GM19043 (cell line): ENCODE data around the gene SORL1.

Experiments
- ATAC-seq: cut with Tn5 transposase; IDR thresholded peaks from one replicate; pipeline ENCODE4 v1.9.1; 2021; ENCODE audit warnings: low read depth; ENCODE audit not compliant: unreplicated experiment

SORL1 gene

DNA sequence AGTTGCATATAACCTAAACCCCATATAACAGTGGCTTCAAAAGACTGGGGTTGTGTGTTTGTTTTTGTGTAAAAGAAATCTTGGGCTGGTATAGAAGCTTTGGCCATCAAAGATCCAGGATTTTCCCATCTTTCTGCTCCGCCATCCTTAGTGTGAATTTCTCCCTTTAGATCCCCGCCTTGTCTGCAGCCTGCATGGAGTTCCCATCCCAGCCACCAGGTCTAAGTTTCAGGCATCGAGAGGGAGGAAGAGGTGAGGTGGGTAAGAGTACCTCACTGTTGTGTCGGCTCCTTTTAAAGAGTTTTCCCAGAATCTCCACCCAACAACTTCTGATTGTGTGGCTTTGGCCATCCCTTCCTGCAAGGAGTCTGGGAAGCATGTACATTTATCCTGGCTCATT is 196.2 kb downstream of the SORL1 start:
- ATAC-seq = no peak

- ATAC-seq = no peak
Observed at GRCh38 chr11:121649798-121650197, 197.7 kb downstream of the SORL1 start.

DNA sequence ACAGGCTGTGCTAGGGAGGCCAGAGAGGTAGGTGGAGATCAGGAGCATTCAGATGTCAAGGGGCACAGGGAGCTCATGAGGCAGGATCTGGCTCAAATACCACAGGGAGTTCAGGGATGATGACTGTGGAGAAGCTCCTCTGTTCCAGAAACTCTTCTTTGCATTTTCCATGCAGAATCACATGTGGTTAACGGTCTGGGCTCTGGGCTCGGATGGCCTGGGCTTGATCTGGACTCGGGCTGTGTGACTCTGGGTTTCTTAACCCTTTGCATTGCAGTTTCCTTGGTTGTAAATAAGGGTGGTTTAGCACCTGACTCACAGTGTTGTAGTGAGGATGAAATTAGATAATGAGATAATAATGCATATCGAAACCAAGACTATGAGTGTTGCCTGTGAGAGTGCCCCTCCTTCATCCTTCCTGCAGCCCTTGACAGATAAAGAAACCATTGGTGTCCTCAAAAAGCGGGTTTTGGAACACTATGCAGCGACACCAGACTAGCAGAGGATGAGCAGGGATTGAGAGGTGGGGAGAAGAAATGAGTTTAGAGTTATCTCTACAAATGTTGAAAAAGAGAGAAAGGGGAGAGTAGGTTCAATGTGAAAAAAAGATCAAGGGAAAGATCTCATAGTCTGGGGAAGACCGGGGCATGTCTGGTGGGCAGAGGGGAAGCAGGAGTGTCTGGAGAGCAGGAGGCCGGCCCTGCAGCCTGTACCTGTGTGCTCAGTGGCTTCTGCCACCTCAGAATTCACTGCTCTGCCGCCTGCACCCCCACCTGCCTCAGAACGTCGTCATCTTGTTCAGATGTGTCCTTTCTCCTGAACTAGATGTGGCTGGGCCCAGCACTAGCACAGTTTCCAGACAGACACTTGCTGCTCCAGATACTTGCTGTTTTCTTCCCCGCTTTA is 198.5 kb downstream of the SORL1 start:
- ATAC-seq = no peak

DNA sequence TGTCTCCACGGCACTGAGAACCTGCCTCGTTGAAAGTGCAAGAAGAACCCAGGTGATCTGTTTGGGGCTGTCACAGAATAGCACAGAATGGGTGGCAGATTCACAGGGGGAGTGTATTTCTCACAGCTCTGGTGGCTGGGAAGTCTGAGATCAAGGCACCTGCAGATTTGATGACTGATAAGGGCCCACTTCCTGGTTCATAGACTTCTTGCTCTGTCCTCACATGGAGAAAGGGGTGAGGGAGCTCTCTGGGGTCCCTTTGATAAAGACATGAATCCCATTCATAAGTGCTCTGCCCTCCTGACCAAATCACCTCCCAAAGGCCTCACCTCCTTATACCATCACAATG is 199.1 kb downstream of the SORL1 start:
- no peak for ATAC-seq

GRCh38 chr11:121652971-121653370 is 200.9 kb downstream of the SORL1 start:
- no peak for ATAC-seq

DNA sequence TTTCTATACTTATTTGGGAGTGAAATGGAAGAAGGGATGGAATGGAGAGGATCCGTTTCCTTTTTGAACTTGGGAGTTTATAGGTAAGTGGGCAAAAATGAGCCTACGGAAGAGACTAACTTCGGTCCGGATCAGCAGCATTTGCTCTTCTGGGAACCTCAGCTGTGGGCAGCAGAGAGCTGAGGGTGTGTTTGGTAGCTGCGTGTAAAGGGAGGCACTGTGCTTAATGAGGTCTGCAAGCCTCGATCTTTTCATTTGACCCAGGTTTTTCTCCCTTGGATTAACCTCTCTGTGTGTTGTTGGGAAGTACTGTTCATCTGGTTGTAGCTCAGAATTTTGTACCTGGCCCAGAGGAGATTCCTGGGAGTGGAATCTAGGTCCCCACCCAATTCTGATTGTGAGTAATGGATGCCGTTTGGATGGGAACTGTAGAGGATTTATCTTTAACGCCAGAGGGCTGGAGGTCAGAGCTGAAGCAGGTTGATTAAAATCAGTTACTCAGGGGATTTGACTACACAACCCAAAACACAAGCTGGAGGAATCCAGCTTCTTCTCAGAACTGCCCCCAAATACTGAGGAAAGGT is 202.2 kb downstream of the SORL1 start:
- no peak for ATAC-seq

GRCh38 chr11:121654843-121655536 is 202.9 kb downstream of the SORL1 start:
- ATAC-seq = no peak

DNA sequence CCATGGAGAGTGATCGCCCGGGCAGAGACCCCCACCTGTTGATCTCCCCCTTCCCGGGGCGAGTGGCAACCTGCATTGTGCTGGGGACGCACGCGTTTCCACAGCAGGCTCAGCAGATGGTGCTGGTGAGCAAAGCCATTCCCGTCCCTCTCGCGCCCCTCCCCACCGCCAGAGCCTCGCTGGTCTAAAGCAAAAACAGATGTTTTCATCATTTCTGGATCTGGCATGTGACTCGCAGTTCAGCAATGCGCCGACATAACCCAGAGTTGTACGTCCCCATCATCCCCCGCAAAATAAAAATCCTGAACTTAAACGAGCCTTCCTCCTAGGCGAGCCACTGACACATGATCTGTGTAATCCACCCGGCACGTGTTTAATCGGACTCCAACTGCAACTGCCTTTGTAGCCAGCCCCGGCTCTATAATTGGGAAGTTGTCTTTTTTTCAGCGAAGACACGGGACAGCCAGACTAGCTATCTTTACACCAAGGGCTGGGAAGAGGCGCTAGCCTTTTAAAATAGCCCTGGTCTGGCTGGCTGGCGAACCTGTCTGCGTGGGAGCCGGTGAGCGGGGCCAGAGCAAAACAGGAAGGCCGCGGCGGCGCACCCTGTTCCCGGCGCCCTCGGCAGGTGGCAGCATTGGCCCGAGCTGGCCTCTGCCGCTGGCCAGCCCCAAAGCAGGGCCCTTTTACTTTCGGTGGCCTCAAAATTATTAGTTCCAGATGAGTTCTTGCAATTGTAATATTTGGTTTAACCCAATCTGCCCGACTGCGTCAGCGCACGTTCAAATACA is 203.6 kb downstream of the SORL1 start:
- peak; percentile 84 for ATAC-seq

DNA sequence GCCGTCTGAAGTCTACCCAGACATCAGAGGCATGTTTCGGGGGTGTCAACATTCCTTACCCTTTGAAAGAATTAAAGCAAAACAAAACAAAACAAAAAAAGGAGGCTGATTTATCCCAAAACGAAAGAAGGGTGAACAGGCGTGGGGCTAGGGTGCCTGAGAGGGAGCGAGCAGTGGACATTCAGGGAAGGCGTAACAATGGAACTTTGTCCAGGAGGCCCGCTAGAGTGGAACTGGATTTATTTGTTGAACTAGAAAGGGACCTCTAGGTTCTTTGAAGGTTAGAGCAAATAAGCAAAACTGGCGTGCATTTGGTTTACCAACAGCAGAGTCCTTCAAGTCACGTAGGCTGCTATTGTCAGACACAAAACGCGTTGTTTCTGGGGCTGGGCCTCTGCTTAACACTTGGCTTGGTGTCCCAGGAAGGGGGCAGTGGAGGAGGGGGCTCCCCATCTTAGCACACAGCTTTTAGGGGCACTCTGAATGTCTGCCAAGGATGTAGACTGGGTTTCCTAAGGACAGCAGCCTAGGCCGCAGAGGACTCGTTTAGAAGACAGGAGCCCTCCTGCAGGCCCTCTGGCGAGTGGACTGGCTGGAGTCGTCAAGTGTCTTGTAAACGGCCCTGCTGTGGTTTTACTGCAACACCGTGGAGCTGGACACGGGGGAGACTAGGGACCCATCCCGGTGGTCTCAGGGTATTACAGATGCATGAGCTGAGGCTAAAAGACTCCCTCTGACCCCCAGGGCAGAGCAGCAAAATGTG is 204.4 kb downstream of the SORL1 start:
- no peak for ATAC-seq

GRCh38 chr11:121657146-121657545 is 205.0 kb downstream of the SORL1 start:
- ATAC-seq = no peak

DNA sequence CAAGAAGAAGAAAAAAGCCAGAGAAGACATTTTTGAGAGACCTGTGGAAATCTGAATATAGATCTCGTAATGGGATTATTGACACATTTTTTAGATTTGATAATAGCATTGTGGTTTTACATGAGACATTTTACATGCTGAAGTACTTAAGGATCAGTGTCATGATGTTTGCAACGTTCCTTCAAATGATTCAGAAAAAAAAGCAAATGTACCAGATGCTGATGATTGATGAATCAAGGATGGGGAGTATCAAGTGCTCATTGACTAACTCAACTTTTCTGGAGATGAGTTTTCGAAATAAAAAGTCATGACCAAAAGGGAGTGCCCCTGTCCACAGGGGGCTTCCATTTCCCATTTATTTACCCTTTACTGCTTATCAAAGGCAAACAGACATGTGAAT is 207.7 kb downstream of the SORL1 start:
- ATAC-seq = no peak

DNA sequence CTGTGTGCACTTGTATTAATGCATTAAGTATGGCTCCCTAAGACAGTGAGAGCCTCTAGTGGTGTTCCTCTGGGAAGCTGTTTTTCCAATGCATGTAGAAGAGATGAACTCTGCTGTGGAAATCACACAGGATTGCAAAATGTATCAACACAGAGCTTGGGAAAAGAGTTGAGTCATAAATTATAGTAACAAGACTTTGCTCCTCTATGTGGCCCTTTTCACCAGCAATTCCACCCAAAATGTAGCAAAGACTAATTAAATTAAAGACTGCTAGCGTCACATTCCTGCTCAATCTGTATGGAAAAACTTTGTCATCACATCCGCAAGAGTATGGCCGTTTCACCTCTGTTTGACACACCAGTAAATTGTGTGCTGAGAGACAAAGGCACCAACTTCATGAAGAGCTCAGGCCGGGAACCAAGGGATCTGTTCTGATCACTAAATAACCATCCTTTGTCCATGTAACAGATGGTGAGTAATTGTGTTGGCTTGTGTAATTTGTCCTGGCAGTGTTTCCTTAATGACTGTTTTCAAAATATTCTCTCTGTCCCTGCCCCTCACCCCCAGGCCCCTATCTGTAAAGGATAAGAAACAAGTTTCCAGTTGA is 209.9 kb downstream of the SORL1 start:
- ATAC-seq = no peak

DNA sequence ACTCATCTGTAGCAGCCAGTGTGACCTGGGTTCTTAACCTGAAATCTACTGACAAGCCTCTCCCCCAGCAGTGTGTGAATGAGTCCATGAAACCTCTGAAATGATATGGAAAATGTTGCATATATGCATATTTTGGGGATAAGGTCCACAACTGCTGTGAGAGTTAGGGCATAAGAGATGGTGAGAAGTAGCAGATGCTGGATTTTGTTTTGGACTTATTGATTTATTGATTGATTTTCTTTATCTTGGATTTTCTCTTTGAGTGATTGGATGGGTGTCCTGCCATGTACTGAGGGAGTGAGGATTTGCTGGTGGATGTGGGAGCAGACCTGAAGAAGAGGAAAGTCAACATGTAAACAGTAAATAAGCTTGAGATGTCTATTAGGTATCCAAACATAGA is 212.0 kb downstream of the SORL1 start:
- ATAC-seq = no peak

DNA sequence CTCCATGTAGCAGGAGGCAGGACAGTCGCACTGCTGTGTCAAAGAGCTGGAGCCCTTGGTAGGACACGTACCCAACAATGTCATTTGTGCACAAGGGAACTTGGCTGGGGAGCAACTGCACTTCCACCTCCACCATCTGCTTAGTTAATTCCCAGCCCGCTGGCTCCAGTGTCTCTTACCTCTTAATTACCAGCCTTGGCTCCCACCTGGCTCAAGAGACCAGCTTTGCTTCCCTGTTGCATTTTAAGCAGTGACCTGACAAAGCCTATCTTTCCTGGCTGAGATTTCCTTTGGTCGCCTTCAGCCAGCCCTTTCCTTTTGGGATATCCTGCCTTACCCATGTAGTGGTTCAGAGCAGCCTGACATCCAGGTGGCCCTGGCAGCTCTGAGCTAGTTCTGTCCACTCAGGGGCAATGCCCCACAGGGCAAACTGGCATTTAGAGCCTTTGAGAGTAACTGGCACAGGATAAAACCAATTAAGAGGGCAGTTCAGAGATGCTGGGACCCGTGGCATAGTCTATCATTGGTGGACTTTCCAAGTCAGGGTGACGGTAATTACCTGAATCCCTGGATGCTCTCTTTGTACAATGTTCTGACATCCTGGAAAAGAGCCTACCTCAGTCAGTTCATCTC is 213.2 kb downstream of the SORL1 start:
- no peak for ATAC-seq

DNA sequence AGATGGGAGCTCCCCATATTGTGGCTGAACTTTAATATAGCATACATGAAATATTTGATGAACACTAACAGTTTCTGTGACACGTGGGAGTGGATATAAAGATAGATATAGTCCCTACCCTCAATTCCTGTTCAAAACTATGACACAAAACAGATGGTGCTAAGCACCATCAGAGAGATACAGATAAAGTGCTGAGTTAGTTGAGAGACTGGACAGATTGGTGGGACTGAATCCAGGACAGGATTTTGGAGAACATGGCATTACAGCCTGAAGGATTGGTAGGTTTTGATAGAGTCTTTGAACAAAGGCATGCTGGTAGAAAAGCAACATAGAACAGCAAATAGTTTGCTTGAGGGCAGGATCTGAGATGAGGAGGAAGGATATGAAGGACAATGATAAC is 215.7 kb downstream of the SORL1 start:
- ATAC-seq = no peak

DNA sequence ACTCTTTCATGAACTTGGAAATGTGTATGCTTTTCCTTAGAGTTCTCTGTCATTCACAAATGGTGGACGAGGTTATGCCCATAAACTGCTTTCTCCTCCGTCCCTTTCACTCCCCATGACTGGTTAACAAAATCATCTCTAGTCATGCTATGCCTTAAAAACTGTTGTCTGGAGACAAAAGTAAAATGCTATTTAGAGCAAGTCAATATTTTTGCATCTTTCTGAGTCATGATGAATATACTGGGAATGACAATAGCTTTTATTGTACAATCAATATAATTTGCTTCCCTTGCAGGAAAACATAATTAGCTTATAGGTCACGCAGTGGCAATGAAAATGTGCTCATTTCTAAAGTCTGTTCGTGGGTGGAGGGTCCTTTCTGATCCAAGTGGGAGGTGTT is 217.3 kb downstream of the SORL1 start:
- ATAC-seq = no peak

- no peak for ATAC-seq
Observed at GRCh38 chr11:121670266-121670665, 218.2 kb downstream of the SORL1 start.

- no peak for ATAC-seq
Observed at GRCh38 chr11:121670805-121671282, 218.7 kb downstream of the SORL1 start.
